Neural cell (in vitro differentiated cells): ENCODE measurements around the gene ESR1.

ENCODE experiments used
- EZH2 ChIP-seq: fragments of 200-600, 300-800 bp; shearing (Covaris generic), sonication (generic); IDR thresholded peaks from 2 replicates; pipeline ENCODE4 v1.6.1; 2014; ENCODE audit warnings: antibody characterized with exemption, low read length, borderline replicate concordance, mild to moderate bottlenecking; ENCODE audit not compliant: insufficient read depth, poor library complexity, severe bottlenecking
- POLR2AphosphoS5 ChIP-seq: IDR thresholded peaks from 2 replicates; pipeline ENCODE4 v1.6.1; 2012
- RAD21 ChIP-seq: fragments of 450-650 bp; conservative IDR thresholded peaks from 2 replicates; pipeline ENCODE4 v1.6.1; 2014; ENCODE audit warnings: antibody characterized with exemption, mild to moderate bottlenecking, moderate library complexity
- TAF1 ChIP-seq: IDR thresholded peaks from 2 replicates; pipeline ENCODE4 v1.6.1; 2012; ENCODE audit warnings: low read depth
- TF ChIP-seq, protein P1 (sequence below): fragments of 450-650 bp; IDR thresholded peaks from 2 replicates; pipeline ENCODE4 v1.5.1; 2014; ENCODE audit warnings: antibody characterized with exemption, mild to moderate bottlenecking, moderate library complexity; ENCODE audit not compliant: poor library complexity, severe bottlenecking

DNA sequence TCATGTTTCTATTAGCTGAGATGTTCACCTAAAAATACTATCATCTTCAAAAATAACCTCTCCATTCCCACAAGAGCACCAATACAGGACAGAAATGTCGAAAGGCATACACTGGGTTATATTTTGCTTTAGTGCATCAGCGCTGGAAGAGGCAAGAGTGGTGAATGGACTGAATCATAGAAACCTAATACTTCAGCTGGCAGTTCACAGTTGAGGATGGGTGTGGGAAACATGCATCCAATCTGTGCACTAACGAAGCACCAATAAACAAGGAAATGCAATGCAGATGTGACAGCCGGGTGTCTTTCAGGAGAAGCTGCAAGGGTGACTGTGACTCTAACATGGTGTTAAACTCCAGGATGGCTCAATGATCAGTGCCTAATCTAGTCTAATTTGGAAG, 365.8 kb downstream of the ESR1 start:
- TF ChIP-seq, protein P1, sequence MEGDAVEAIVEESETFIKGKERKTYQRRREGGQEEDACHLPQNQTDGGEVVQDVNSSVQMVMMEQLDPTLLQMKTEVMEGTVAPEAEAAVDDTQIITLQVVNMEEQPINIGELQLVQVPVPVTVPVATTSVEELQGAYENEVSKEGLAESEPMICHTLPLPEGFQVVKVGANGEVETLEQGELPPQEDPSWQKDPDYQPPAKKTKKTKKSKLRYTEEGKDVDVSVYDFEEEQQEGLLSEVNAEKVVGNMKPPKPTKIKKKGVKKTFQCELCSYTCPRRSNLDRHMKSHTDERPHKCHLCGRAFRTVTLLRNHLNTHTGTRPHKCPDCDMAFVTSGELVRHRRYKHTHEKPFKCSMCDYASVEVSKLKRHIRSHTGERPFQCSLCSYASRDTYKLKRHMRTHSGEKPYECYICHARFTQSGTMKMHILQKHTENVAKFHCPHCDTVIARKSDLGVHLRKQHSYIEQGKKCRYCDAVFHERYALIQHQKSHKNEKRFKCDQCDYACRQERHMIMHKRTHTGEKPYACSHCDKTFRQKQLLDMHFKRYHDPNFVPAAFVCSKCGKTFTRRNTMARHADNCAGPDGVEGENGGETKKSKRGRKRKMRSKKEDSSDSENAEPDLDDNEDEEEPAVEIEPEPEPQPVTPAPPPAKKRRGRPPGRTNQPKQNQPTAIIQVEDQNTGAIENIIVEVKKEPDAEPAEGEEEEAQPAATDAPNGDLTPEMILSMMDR, result no peak
- TF ChIP-seq RAD21 (no peak), POLR2AphosphoS5 (no peak), TAF1 (no peak), EZH2 (no peak)
